Calu3 (cell line): ENCODE results near the gene USF3. TPM values are rescaled to one million over a fixed set of nuclear protein-coding genes. Genes with fewer than 3 reads are reported as not detected.

Experiments
- BruUV-seq: library from RNA; stranded (reverse); fragments of 400-500 nt; replicated peaks from 2 replicates; lab custom pipeline; 2021; lab: Mats Ljungman, UMichigan
- CTCF ChIA-PET: fragments of 300-600 bp; sonication (Branson Sonifier 250); formaldehyde crosslinking; loops from one replicate; lab custom pipeline; 2022; ENCODE audit warnings: antibody characterized with exemption; lab: Charles Lee
- DNase-seq: peaks from one replicate; pipeline ENCODE4 v3.0.0; 2022
- H3K27ac Mint-ChIP-seq: one replicate; pipeline ENCODE4 v1.8.0; 2022; ENCODE audit warnings: mixed read lengths; ENCODE audit not compliant: unreplicated experiment
- H3K27me3 Mint-ChIP-seq: one replicate; pipeline ENCODE4 v1.8.0; 2022; ENCODE audit warnings: mixed read lengths; ENCODE audit not compliant: unreplicated experiment
- H3K36me3 Mint-ChIP-seq: one replicate; pipeline ENCODE4 v1.8.0; 2022; ENCODE audit warnings: mild to moderate bottlenecking, moderate library complexity, mixed read lengths; ENCODE audit not compliant: insufficient read depth, unreplicated experiment
- H3K4me1 Mint-ChIP-seq: one replicate; pipeline ENCODE4 v1.8.0; 2022; ENCODE audit warnings: mild to moderate bottlenecking, low read depth, mixed read lengths; ENCODE audit not compliant: unreplicated experiment
- H3K4me3 Mint-ChIP-seq: one replicate; pipeline ENCODE4 v1.8.0; 2022; ENCODE audit warnings: mild to moderate bottlenecking, low read depth, moderate library complexity, mixed read lengths; ENCODE audit not compliant: unreplicated experiment
- H3K9me3 Mint-ChIP-seq: one replicate; pipeline ENCODE4 v1.8.0; 2022; ENCODE audit warnings: low read depth, mixed read lengths; ENCODE audit not compliant: unreplicated experiment
- intact Hi-C: fragments of 100-400 bp; cut with micrococcal nuclease; formaldehyde crosslinking; loops from one replicate; pipeline ENCODE4 v1.10.0; 2022; ENCODE audit not compliant: unreplicated experiment
- total RNA-seq: library from RNA; stranded (reverse); gene quantifications from 2 replicates; pipeline ENCODE4 v1.2.3, GENCODE V29; 2022
- TF ChIP-seq, protein P1 (sequence below): fragments of 200-600 bp; IDR thresholded peaks from one replicate; pipeline ENCODE4 v1.8.0; 2022; ENCODE audit warnings: antibody characterized with exemption; ENCODE audit not compliant: unreplicated experiment

USF3 gene
- total RNA-seq, 1 experiment from 2014 or later, result 10.7 TPM

DNA sequence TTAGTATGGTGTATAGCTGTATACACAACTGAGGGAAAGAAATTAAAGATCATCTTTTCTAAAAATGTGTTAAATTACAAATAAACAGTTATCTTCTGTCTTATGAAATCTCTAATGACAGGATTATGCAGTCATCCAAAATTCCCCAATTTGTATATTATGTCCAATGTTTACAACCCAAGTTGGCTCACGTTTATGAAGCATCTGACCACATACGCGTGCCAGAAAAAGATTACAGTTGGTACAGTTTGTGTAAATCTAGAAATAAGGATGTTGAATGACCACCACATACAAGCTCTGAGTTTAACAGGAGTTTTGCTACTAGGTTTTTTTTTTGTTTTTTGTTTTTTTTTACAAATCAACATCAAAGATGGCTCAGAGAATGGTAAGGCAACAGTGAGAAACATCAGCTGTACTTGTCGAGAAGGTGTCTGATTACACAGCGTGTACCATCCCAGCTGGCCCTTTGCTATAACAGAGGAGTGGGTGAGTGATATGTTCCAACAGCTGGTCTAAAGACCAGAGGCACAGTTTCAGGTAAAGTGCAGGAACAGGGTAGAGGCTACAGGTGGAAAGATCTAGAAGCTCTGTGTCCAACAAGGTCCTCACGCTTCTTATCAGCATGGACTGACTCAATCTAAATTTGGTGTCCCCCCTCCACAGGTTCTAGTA is 47.1 kb downstream of the USF3 start:
- peaks cover 6% of the 10 kb centered on the region for H3K9me3 Mint-ChIP-seq
- no peak for DNase-seq
- no TSS peak for BruUV-seq
- intact Hi-C loops, result no loop called here
- no peaks in the 10 kb centered on the region for H3K4me1 Mint-ChIP-seq
- H3K4me3 Mint-ChIP-seq, result no peak overlapping the region
- no peaks in the 10 kb centered on the region for H3K27me3 Mint-ChIP-seq
- CTCF ChIA-PET, result no interaction called here
- TF ChIP-seq, protein P1, sequence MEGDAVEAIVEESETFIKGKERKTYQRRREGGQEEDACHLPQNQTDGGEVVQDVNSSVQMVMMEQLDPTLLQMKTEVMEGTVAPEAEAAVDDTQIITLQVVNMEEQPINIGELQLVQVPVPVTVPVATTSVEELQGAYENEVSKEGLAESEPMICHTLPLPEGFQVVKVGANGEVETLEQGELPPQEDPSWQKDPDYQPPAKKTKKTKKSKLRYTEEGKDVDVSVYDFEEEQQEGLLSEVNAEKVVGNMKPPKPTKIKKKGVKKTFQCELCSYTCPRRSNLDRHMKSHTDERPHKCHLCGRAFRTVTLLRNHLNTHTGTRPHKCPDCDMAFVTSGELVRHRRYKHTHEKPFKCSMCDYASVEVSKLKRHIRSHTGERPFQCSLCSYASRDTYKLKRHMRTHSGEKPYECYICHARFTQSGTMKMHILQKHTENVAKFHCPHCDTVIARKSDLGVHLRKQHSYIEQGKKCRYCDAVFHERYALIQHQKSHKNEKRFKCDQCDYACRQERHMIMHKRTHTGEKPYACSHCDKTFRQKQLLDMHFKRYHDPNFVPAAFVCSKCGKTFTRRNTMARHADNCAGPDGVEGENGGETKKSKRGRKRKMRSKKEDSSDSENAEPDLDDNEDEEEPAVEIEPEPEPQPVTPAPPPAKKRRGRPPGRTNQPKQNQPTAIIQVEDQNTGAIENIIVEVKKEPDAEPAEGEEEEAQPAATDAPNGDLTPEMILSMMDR, result no peak
- no peaks in the 10 kb centered on the region for H3K36me3 Mint-ChIP-seq
- H3K27ac Mint-ChIP-seq, result no peak overlapping the region

DNA sequence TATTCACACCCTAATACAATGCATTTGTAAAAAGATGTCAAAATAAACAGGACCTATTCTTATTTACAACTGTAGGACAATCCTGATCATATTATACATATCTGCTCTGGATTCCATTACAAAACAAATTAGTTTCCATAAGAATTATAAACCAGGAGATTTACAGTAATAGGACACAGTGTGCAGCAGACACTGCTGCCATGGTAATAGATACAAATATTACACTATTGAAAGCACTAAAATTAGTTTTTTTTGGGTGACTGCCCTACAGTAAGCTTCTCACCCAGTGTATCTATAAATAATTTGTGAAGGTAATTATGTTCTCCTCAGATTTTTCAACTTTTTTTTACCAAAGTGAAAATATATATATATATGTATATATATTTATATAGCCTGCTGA is 47.9 kb downstream of the USF3 start:
- no peaks in the 10 kb centered on the region for H3K27me3 Mint-ChIP-seq
- no peak for DNase-seq
- intact Hi-C loops, result no loop called here
- no peak overlapping the region for H3K4me3 Mint-ChIP-seq
- TF ChIP-seq, protein P1, result no peak
- no peak overlapping the region for H3K27ac Mint-ChIP-seq
- peaks cover 13% of the 10 kb centered on the region for H3K9me3 Mint-ChIP-seq
- H3K4me1 Mint-ChIP-seq, result no peaks in the 10 kb centered on the region
- H3K36me3 Mint-ChIP-seq, result no peaks in the 10 kb centered on the region
- no TSS peak for BruUV-seq
- CTCF ChIA-PET, result no interaction called here

DNA sequence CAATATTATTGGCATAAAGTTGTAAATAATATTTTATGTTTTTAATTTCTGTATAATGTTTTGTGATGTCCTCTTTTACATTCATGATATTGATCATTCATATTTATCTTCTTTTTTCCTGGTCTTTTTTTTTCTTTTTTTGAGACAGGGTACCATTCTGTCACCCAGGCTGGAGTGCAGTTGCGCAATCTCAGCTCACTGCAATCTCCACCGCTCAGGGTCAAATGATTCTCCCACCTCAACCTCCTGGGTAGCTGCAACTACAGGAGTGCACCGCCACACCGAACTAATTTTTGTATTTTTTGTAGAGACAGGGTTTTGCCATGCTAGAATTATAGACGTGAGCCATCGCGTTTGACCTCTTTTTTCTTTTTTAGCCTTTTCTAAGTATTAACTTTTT is 52.9 kb downstream of the USF3 start:
- Mint-ChIP-seq H3K4me3 (no peak overlapping the region), H3K9me3 (peaks cover 13% of the 10 kb centered on the region), H3K4me1 (no peaks in the 10 kb centered on the region), H3K27me3 (no peaks in the 10 kb centered on the region), H3K27ac (no peak overlapping the region), H3K36me3 (no peaks in the 10 kb centered on the region)
- intact Hi-C loops, result no loop called here
- no TSS peak for BruUV-seq
- TF ChIP-seq, protein P1, result no peak
- CTCF ChIA-PET, result no interaction called here
- no peak for DNase-seq

DNA sequence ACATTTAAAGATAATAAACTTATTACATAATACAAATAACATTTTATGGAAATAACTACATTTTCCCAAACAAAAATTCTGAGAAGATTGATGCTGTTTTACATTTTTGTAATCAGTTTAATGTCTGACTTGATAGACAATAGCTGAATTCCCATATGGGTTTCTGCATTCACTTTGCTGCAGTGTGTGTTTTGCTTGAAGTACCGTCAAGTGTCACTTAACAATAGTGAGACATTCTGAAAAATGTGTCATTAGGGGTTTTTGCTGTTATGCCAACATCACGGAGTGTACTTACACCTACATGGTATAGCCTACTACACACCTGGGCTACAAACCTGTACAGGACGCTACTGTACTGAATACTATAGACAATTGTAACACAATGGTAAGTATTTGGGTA is 57.5 kb downstream of the USF3 start:
- BruUV-seq, result no TSS peak
- DNase-seq, result no peak
- Mint-ChIP-seq H3K9me3 (peaks cover 3% of the 10 kb centered on the region), H3K4me1 (no peaks in the 10 kb centered on the region), H3K27ac (no peak overlapping the region), H3K27me3 (no peaks in the 10 kb centered on the region), H3K36me3 (no peaks in the 10 kb centered on the region), H3K4me3 (no peak overlapping the region)
- CTCF ChIA-PET, result no interaction called here
- intact Hi-C loops, result no loop called here
- TF ChIP-seq, protein P1, result no peak
